ENCODE data around the gene MYCBP2. TPM values are rescaled to one million over a fixed set of nuclear protein-coding genes. Genes with fewer than 3 reads are reported as not detected.

The MYCBP2 gene
- total RNA-seq, 2 donors from 2014 or later = 41.2 to 42.6 TPM

GRCh38 chr13:77225946-77226345, 100.9 kb downstream of the MYCBP2 start:
- DNase-seq = no peak
- H3K36me3 ChIP-seq = no peaks in the 10 kb centered on the region
- intact Hi-C loops (cut with DNase I) = no loop called here
- no peaks in the 10 kb centered on the region for H3K9me3 ChIP-seq
- H3K27me3 ChIP-seq = no peaks in the 10 kb centered on the region
- H3K9ac ChIP-seq (ENCODE audit: low read depth in 2 of 2, low read length in 2 of 2) = no peak overlapping the region
- H3K4me1 ChIP-seq = no peaks in the 10 kb centered on the region
- H3K4me3 ChIP-seq = no peak overlapping the region
- H3K27ac ChIP-seq = no peak overlapping the region
- no peak for TF ChIP-seq CTCF (IDR thresholded peaks at IDR 0.05)

DNA sequence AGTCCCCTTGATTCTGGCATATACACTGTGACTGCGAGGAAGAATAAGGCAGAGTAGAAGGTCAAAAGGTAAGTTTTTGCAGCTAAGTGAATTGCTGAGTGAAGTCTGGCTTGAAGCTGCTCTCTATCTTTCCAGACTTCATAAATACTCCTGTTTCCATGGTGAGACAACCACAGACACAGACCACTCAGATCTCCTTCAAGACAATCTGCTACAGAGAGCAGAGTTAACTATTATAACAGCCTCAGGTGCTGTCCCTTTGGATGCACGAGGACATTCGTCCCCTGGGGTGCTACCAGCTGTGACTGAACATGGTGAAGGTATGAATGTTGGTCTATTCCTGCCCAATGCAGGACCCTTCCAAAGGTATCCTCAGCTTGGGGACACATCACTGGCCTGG, 104.0 kb downstream of the MYCBP2 start:
- TF ChIP-seq CTCF (IDR thresholded peaks at IDR 0.05) = no peak
- Histone ChIP-seq H3K36me3 (no peaks in the 10 kb centered on the region), H3K27ac (no peak overlapping the region), H3K9ac (ENCODE audit: low read depth in 2 of 2, low read length in 2 of 2) (no peak overlapping the region), H3K4me1 (no peaks in the 10 kb centered on the region), H3K9me3 (no peaks in the 10 kb centered on the region), H3K27me3 (no peaks in the 10 kb centered on the region), H3K4me3 (no peak overlapping the region)
- intact Hi-C loops (cut with DNase I) = no loop called here
- DNase-seq = no peak

- H3K27me3 ChIP-seq = no peaks in the 10 kb centered on the region
- TF ChIP-seq CTCF (IDR thresholded peaks at IDR 0.05) = no peak
- H3K9ac ChIP-seq (ENCODE audit: low read depth in 2 of 2, low read length in 2 of 2) = no peak overlapping the region
- H3K4me3 ChIP-seq = no peak overlapping the region
- H3K27ac ChIP-seq = no peak overlapping the region
- no peaks in the 10 kb centered on the region for H3K9me3 ChIP-seq
- H3K36me3 ChIP-seq = no peaks in the 10 kb centered on the region
- DNase-seq = no peak
- H3K4me1 ChIP-seq = no peaks in the 10 kb centered on the region
- intact Hi-C loops (cut with DNase I) = no loop called here
These were observed 104.7 kb downstream of the MYCBP2 start for GRCh38 chr13:77222000-77222690.

- no peaks in the 10 kb centered on the region for H3K36me3 ChIP-seq
- no peak overlapping the region for H3K9ac ChIP-seq (ENCODE audit: low read depth in 2 of 2, low read length in 2 of 2)
- H3K4me3 ChIP-seq = no peak overlapping the region
- no peaks in the 10 kb centered on the region for H3K4me1 ChIP-seq
- no peak overlapping the region for H3K27ac ChIP-seq
- intact Hi-C loops (cut with DNase I) = no loop called here
- H3K27me3 ChIP-seq = no peaks in the 10 kb centered on the region
- no peak for TF ChIP-seq CTCF (IDR thresholded peaks at IDR 0.05)
- no peak for DNase-seq
- no peaks in the 10 kb centered on the region for H3K9me3 ChIP-seq
These were observed 107.5 kb downstream of the MYCBP2 start for GRCh38 chr13:77219401-77219800.

GRCh38 chr13:77218274-77218673, 108.6 kb downstream of the MYCBP2 start:
- no peak overlapping the region for H3K4me3 ChIP-seq
- H3K36me3 ChIP-seq = no peaks in the 10 kb centered on the region
- H3K9ac ChIP-seq (ENCODE audit: low read depth in 2 of 2, low read length in 2 of 2) = no peak overlapping the region

More at GRCh38 chr13:77218274-77218673, 108.6 kb downstream of the MYCBP2 start:
- H3K27ac ChIP-seq = no peak overlapping the region
- no peaks in the 10 kb centered on the region for H3K4me1 ChIP-seq
- DNase-seq = no peak
- no peaks in the 10 kb centered on the region for H3K9me3 ChIP-seq
- no peaks in the 10 kb centered on the region for H3K27me3 ChIP-seq
- no peak for TF ChIP-seq CTCF (IDR thresholded peaks at IDR 0.05)
- intact Hi-C loops (cut with DNase I) = no loop called here

All from colonic mucosa (tissue), 4 donors.